Pancreas (tissue), 10 donors: ENCODE measurements around the gene PSAT1. TPM values are rescaled to one million over a fixed set of nuclear protein-coding genes. Genes with fewer than 3 reads are reported as not detected.

Experiments
- ATAC-seq, 4 donors: fragments of 200-7000 bp; cut with Tn5 transposase; one replicate each; pipeline versions ENCODE4 v1.8.0 to v1.9.1; 2020; ENCODE audit warnings: mild to moderate bottlenecking in 4 of 4, moderate library complexity in 4 of 4
- DNase-seq, 6 donors: peaks; one replicate each; pipeline ENCODE4 v3.0.0-alpha.2; 2020
- FAIRE-seq: peaks from 2 replicates; lab custom pipeline; 2012; peaks lifted over from hg19 to GRCh38; lab: Jason Lieb, UNC
- H3K27ac ChIP-seq, 4 donors: fragments of 200-600 bp; sonication (generic); 1 replicate in 3 of 4; 2 replicates in 1 of 4; pipeline versions ENCODE4 v1.5.0 to v1.8.0; 2020
- H3K27me3 ChIP-seq, 4 donors: fragments of 200-600 bp; one replicate each; pipeline ENCODE4 v1.8.0; 2021
- H3K36me3 ChIP-seq, 3 donors: fragments of 200-600 bp; sonication (generic) in 1 of 3; one replicate each; pipeline versions ENCODE4 v1.5.0 to v1.8.0; 2020 to 2021
- H3K4me1 ChIP-seq, 3 donors: fragments of 200-600 bp; one replicate each; pipeline ENCODE4 v1.8.0; 2021
- H3K4me3 ChIP-seq, 4 donors: fragments of 200-600 bp; sonication (generic) in 2 of 4; one replicate each; pipeline versions ENCODE4 v1.5.0 to v1.8.0; 2020 to 2021
- H3K9me3 ChIP-seq, 4 donors: fragments of 200-600 bp; one replicate each; pipeline ENCODE4 v1.8.0; 2021
- WGBS, 2 donors: extraction: QIAGEN DNeasy Blood & Tissue Kit; methylation state at CpG; one replicate each; pipeline ENCODE4 v1.1.7; 2013; 5-methylcytosine and 5-hydroxymethylcytosine counted together
- intact Hi-C, 3 donors: fragments of 100-400 bp; cut with DNase I; formaldehyde crosslinking; loops; one replicate each; pipeline versions ENCODE4 v1.11.1 to v1.14.2; 2022
- polyA plus RNA-seq, 2 donors: library from polyadenylated mRNA; stranded (reverse); fragments of 200-250 nt; gene quantifications; one replicate each; pipeline ENCODE4 v1.2.3, GENCODE V29; 2013
- total RNA-seq, 6 donors: library from RNA; stranded (reverse); fragmentation: NEBNext Ultra II Directional in 4 of 6; extraction: Animal tissue kit (Norgen Biotek cat#: 25700) in 4 of 6; gene quantifications; one replicate each; pipeline versions ENCODE4 v1.2.1 to v1.2.4, GENCODE V29; 2021 to 2023
- TF ChIP-seq, protein P1 (sequence below), 4 donors: fragments of 200-600 bp; sonication (generic) in 3 of 4; IDR thresholded peaks; one replicate each; pipeline versions ENCODE4 v1.5.0 to v1.8.0; 2021; ENCODE audit warnings: antibody characterized with exemption in 4 of 4
- donor health status: healthy with polysubstance abuse.
- donor health status: DM: no; HTN: no; CAD: no; lungs with moderate emphysema.
- donor health status: DM: no; HTN: no; CAD: no.
- donor health status: control.
- donor health status: control.
- donor health status: Bipolar disorder and iron deficiency.
- donor health status: DM: yes; HTN: yes; CAD: no.
- donor health status: DM: no; HTN: no; CAD: no.
- donor health status: DM: no; HTN: no; CAD: no.
- donor health status: DM: yes; HTN: yes; CAD: no.

PSAT1 gene
- total and polyA plus RNA-seq, 8 donors: 9.0 to 189 (median 23.9) TPM

DNA sequence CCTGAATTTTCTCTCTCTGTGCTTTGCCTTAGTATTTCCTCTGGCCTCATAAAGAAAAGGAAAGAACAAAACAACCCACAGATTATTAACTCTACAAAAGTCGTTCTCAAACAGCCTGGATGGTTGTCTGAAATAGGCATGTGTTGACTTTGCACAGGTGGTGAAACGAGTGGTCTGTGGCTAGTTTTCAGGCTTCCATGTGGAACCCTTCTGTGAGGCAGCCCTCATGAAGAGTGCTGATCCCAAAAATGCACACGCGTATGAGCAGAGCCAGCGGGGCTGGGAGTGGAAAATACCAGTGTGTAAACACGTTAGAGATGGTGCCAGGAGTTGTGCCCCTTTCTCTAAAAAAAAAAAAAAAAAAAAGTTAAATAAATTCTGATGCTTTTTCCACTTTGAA lies 4.9 kb upstream of the PSAT1 start:
- ATAC-seq (no peak), DNase-seq (no peak), FAIRE-seq (no peak)
- Histone ChIP-seq H3K4me3 (no peak overlapping the region), H3K36me3 (no peaks in the 10 kb centered on the region), H3K9me3 (no peaks in the 10 kb centered on the region), H3K4me1 (peaks cover 0 to 4% (median 0%) of the 10 kb centered on the region in 3 donors), H3K27me3 (no peaks in the 10 kb centered on the region), H3K27ac (no peak overlapping the region)
- WGBS, 2 donors: 12 to 42% methylated on average over 6 of the region's 6 CpGs
- TF ChIP-seq, protein P1, sequence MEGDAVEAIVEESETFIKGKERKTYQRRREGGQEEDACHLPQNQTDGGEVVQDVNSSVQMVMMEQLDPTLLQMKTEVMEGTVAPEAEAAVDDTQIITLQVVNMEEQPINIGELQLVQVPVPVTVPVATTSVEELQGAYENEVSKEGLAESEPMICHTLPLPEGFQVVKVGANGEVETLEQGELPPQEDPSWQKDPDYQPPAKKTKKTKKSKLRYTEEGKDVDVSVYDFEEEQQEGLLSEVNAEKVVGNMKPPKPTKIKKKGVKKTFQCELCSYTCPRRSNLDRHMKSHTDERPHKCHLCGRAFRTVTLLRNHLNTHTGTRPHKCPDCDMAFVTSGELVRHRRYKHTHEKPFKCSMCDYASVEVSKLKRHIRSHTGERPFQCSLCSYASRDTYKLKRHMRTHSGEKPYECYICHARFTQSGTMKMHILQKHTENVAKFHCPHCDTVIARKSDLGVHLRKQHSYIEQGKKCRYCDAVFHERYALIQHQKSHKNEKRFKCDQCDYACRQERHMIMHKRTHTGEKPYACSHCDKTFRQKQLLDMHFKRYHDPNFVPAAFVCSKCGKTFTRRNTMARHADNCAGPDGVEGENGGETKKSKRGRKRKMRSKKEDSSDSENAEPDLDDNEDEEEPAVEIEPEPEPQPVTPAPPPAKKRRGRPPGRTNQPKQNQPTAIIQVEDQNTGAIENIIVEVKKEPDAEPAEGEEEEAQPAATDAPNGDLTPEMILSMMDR (IDR thresholded peaks at IDR 0.05): no peak
- intact Hi-C loops: no loop called here

- DNase-seq: no peak
- no peak overlapping the region for H3K4me3 ChIP-seq
- 91 to 96% methylated on average over 9 of the region's 9 CpGs for WGBS, 2 donors
- no peak for FAIRE-seq
- no peak overlapping the region for H3K27ac ChIP-seq
- TF ChIP-seq, protein P1 (IDR thresholded peaks at IDR 0.05): no peak
- no peak for ATAC-seq
- intact Hi-C loops: no loop called here
- peaks cover 0 to 4% (median 0%) of the 10 kb centered on the region in 3 donors for H3K4me1 ChIP-seq
- H3K36me3 ChIP-seq: no peaks in the 10 kb centered on the region
- no peaks in the 10 kb centered on the region for H3K27me3 ChIP-seq
- no peaks in the 10 kb centered on the region for H3K9me3 ChIP-seq
Measured at GRCh38 chr9:78292716-78293497, 4.0 kb upstream of the PSAT1 start.

- Histone ChIP-seq H3K27ac (no peak overlapping the region), H3K36me3 (no peaks in the 10 kb centered on the region), H3K4me3 (no peak overlapping the region), H3K4me1 (peaks cover 0 to 4% (median 0%) of the 10 kb centered on the region in 3 donors), H3K27me3 (no peaks in the 10 kb centered on the region), H3K9me3 (no peaks in the 10 kb centered on the region)
- FAIRE-seq: no peak
- 87 to 89% methylated on average over 5 of the region's 5 CpGs for WGBS, 2 donors
- TF ChIP-seq, protein P1 (IDR thresholded peaks at IDR 0.05): no peak
- DNase-seq: no peak
- ATAC-seq: no peak
- intact Hi-C loops: no loop called here
Measured at GRCh38 chr9:78294290-78295176, 2.4 kb upstream of the PSAT1 start.

DNA sequence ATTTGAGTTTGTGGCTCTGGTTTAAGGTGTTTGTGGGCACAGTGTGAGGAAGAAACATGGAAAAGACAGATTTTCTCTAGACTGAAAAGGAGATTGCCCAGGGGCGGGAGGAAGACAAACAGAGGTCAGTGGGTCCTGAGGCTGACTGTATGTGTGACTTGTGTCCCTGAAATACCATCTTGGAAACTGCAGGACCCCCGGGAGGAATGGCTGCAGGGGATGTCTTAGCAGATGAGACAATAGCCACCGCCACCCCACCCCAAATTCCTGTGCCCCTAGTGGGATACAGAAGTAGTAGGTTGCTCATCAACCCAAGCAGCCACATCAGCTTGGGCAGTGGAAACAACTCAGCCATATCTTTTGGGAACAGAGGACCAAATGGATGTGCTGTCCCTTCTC lies 1.7 kb upstream of the PSAT1 start:
- H3K9me3 ChIP-seq: no peaks in the 10 kb centered on the region
- peaks cover 0 to 4% (median 0%) of the 10 kb centered on the region in 3 donors for H3K4me1 ChIP-seq
- ATAC-seq (no peak), DNase-seq (no peak), FAIRE-seq (no peak)
- no peaks in the 10 kb centered on the region for H3K27me3 ChIP-seq
- 85 to 90% methylated on average over 3 of the region's 3 CpGs for WGBS, 2 donors
- intact Hi-C loops: no loop called here
- no peak overlapping the region for H3K27ac ChIP-seq
- H3K4me3 ChIP-seq: no peak overlapping the region
- H3K36me3 ChIP-seq: no peaks in the 10 kb centered on the region
- TF ChIP-seq, protein P1 (IDR thresholded peaks at IDR 0.05): no peak
